Brain microvascular endothelial cell (primary cell): ENCODE measurements around the gene GSG1L.

ENCODE experiments used
- DNase-seq: peaks from one replicate; pipeline ENCODE4 v3.0.0-alpha.2; 2020
- H3K27ac ChIP-seq: fragments of 250-450 bp; sonication (Bioruptor Pico); 2 replicates; pipeline ENCODE4 v1.5.1; 2020; ENCODE audit warnings: mild to moderate bottlenecking, moderate library complexity
- H3K27me3 ChIP-seq: fragments of 250-450 bp; sonication (Bioruptor Pico); replicated peaks from 2 replicates; pipeline ENCODE4 v1.5.1; 2020; ENCODE audit warnings: mild to moderate bottlenecking
- H3K36me3 ChIP-seq: fragments of 250-450 bp; sonication (Bioruptor Pico); replicated peaks from 2 replicates; pipeline ENCODE4 v1.5.1; 2020; ENCODE audit warnings: mild to moderate bottlenecking
- H3K4me3 ChIP-seq: 2 replicates; pipeline ENCODE4 v1.5.1; 2011; ENCODE audit warnings: low read depth, mild to moderate bottlenecking, control low read depth, low read length, moderate library complexity
- CTCF ChIP-seq: IDR thresholded peaks from 2 replicates; pipeline ENCODE4 v1.5.1; 2011; ENCODE audit warnings: low read depth, mild to moderate bottlenecking, moderate library complexity, low read length, control low read depth, inconsistent platforms; ENCODE audit errors: missing control alignments
- in situ Hi-C: cut with HindIII; loops from 2 replicates; pipeline ENCODE4 v1.10.0; 2017; ENCODE audit warnings: low sequenced_read_pairs, low pct_ligation_motif_present

The GSG1L gene

GRCh38 chr16:28059841-28060575, 3.5 kb downstream of the GSG1L start:
- in situ Hi-C loops = no loop called here
- H3K4me3 ChIP-seq = no peak overlapping the region
- no peak for TF ChIP-seq CTCF
- no peaks in the 10 kb centered on the region for H3K36me3 ChIP-seq
- H3K27ac ChIP-seq = no peak overlapping the region
- H3K27me3 ChIP-seq = peaks cover 61% of the 10 kb centered on the region
- no peak for DNase-seq

GRCh38 chr16:28058839-28059589, 4.5 kb downstream of the GSG1L start:
- Histone ChIP-seq H3K4me3 (no peak overlapping the region), H3K36me3 (no peaks in the 10 kb centered on the region), H3K27me3 (peaks cover 52% of the 10 kb centered on the region), H3K27ac (no peak overlapping the region)
- DNase-seq = no peak
- in situ Hi-C loops = no loop called here
- no peak for TF ChIP-seq CTCF

- no peak for DNase-seq
- H3K27me3 ChIP-seq = peaks cover 43% of the 10 kb centered on the region
- TF ChIP-seq CTCF = no peak
- no peak overlapping the region for H3K4me3 ChIP-seq
- no peaks in the 10 kb centered on the region for H3K36me3 ChIP-seq
- H3K27ac ChIP-seq = no peak overlapping the region
- in situ Hi-C loops = no loop called here
Measured at GRCh38 chr16:28057949-28058348, 5.6 kb downstream of the GSG1L start.

GRCh38 chr16:28053461-28053860, 10.1 kb downstream of the GSG1L start:
- Histone ChIP-seq H3K27me3 (peaks cover 9% of the 10 kb centered on the region), H3K27ac (no peak overlapping the region), H3K36me3 (no peaks in the 10 kb centered on the region), H3K4me3 (no peak overlapping the region)
- no peak for TF ChIP-seq CTCF
- no peak for DNase-seq
- in situ Hi-C loops = no loop called here

- DNase-seq = no peak
- in situ Hi-C loops = no loop called here
- no peak overlapping the region for H3K4me3 ChIP-seq
- no peak overlapping the region for H3K27ac ChIP-seq
- no peaks in the 10 kb centered on the region for H3K36me3 ChIP-seq
- peaks cover 3% of the 10 kb centered on the region for H3K27me3 ChIP-seq
- TF ChIP-seq CTCF = no peak
Measured at GRCh38 chr16:28052274-28053128, 11.0 kb downstream of the GSG1L start.
